Kidney (tissue), 14 donors: ENCODE results near the gene PLPPR1. TPM values are rescaled to one million over a fixed set of nuclear protein-coding genes. Genes with fewer than 3 reads are reported as not detected.

Experiments used
- DNase-seq, 5 donors: peaks; one replicate each; pipeline ENCODE4 v3.0.0-alpha.2; 2013 to 2020
- FAIRE-seq: peaks from 2 replicates; lab custom pipeline; 2012; peaks lifted over from hg19 to GRCh38; lab: Jason Lieb, UNC
- H3K27ac ChIP-seq, 2 donors: one replicate each; pipeline ENCODE4 v1.7.0; 2013; ENCODE audit warnings: low read depth in 2 of 2, low read length in 2 of 2, inconsistent platforms in 1 of 2
- H3K27me3 ChIP-seq: one replicate; pipeline ENCODE4 v1.7.1; 2013; ENCODE audit warnings: low read length, inconsistent platforms; ENCODE audit not compliant: control insufficient read depth, insufficient read depth
- H3K36me3 ChIP-seq, 3 donors: one replicate each; pipeline versions ENCODE4 v1.7.0 to v1.7.1; 2013; ENCODE audit warnings: low read length in 3 of 3, control low read depth in 1 of 3, inconsistent platforms in 1 of 3; ENCODE audit not compliant: insufficient read depth in 3 of 3, control insufficient read depth in 2 of 3
- H3K4me1 ChIP-seq, 3 donors: one replicate each; pipeline versions ENCODE4 v1.7.0 to v1.7.1; 2013; ENCODE audit warnings: low read length in 3 of 3, inconsistent platforms in 1 of 3, low read depth in 1 of 3; ENCODE audit not compliant: control insufficient read depth in 2 of 3, insufficient read depth in 2 of 3
- H3K4me3 ChIP-seq, 3 donors: one replicate each; pipeline versions ENCODE4 v1.7.0 to v1.8.1; 2013; ENCODE audit warnings: low read length in 3 of 3, control low read depth in 1 of 3, inconsistent platforms in 1 of 3
- H3K9ac ChIP-seq, 3 donors: one replicate each; pipeline versions ENCODE4 v1.7.0 to v1.7.1; 2013; ENCODE audit warnings: low read length in 3 of 3, control low read depth in 1 of 3, inconsistent platforms in 1 of 3
- H3K9me3 ChIP-seq, 3 donors: one replicate each; pipeline versions ENCODE4 v1.7.0 to v1.7.1; 2013; ENCODE audit warnings: low read length in 3 of 3, control low read depth in 1 of 3, inconsistent platforms in 1 of 3; ENCODE audit not compliant: control insufficient read depth in 2 of 3, insufficient read depth in 1 of 3
- intact Hi-C: fragments of 100-400 bp; cut with DNase I; formaldehyde crosslinking; loops from one replicate; pipeline ENCODE4 v1.11.1; 2022
- polyA plus RNA-seq: library from polyadenylated mRNA; stranded (reverse); fragments of 350-450 nt; fragmentation: Illumina TruSeq; extraction: RNeasy Lipid Tissue Mini Kit (QIAGEN cat#74804); gene quantifications from one replicate; pipeline ENCODE4 v1.2.3, GENCODE V29; 2014; ENCODE audit warnings: low read depth, low replicate concordance; ENCODE audit not compliant: insufficient read depth
- total RNA-seq: library from RNA; stranded (reverse); fragmentation: NEBNext Ultra II Directional; extraction: Animal tissue kit (Norgen Biotek cat#: 25700); gene quantifications from one replicate; pipeline ENCODE4 v1.2.1, GENCODE V29; 2021
- TF ChIP-seq, protein P1 (sequence below): IDR thresholded peaks from 3 replicates; pipeline ENCODE4 v1.5.1; 2012; ENCODE audit warnings: mild to moderate bottlenecking, moderate library complexity, borderline replicate concordance; ENCODE audit not compliant: insufficient read depth; ENCODE audit errors: extremely low read depth
- donor health status: control.
- donor health status: control.
- donor health status: control.
- donor health status: control.
- donor health status: control.
- donor health status: DM: yes; HTN: yes; CAD: no.
- donor health status: Normal renal cell carcinoma (clear cell type).

The PLPPR1 gene
- total and polyA plus RNA-seq, 2 donors from 2014 or later, result 0.98 to 21.6 TPM

DNA sequence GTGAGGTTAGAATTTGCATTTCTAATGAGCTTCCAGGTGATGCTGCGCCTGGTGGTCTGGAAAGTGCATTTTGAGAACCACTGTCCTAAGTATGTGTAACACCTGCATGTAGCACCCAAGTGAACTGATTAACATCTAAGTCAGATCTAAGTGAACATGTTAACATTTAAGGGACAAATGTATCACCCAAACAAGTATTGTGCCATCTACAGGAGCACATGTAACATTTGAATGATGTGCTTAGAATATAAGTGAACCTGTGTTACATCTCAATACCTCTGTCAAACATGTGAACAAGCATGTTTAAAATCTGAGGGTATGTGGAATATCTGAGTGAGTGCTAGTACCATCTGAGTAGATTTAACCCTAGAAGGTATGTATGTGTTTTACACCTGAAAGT lies 68.7 kb downstream of the PLPPR1 start:
- intact Hi-C loops, result no loop called here
- no peak overlapping the region for H3K4me3 ChIP-seq

DNA sequence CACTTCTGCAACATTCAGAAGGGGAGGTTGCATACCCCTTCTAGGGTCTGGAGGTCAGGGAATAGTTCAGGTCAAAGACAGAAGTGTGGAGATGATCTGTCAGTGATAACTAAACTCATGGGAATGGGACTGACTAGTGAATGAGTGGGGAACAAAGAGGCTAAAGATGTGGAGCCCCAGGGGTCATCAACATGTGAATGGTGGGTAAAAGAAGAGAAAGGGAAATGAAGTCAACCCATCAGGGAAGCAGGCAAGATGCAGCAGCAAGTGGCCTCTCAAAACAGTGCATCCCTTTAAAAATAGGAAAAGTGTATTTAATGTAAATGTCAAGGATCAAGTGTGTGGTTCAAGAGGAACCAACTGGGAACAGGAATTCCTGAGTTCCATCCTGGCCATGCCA lies 69.9 kb downstream of the PLPPR1 start:
- FAIRE-seq, result no peak
- H3K27me3 ChIP-seq, result no peaks in the 10 kb centered on the region

More for the DNA sequence above, 68.7 kb downstream of the PLPPR1 start:
- Histone ChIP-seq H3K9me3 (no peaks in the 10 kb centered on the region), H3K4me1 (no peaks in the 10 kb centered on the region), H3K9ac (no peak overlapping the region), H3K27me3 (no peaks in the 10 kb centered on the region), H3K27ac (no peak overlapping the region), H3K36me3 (no peaks in the 10 kb centered on the region)
- FAIRE-seq, result no peak
- no peak for DNase-seq
- TF ChIP-seq, protein P1, sequence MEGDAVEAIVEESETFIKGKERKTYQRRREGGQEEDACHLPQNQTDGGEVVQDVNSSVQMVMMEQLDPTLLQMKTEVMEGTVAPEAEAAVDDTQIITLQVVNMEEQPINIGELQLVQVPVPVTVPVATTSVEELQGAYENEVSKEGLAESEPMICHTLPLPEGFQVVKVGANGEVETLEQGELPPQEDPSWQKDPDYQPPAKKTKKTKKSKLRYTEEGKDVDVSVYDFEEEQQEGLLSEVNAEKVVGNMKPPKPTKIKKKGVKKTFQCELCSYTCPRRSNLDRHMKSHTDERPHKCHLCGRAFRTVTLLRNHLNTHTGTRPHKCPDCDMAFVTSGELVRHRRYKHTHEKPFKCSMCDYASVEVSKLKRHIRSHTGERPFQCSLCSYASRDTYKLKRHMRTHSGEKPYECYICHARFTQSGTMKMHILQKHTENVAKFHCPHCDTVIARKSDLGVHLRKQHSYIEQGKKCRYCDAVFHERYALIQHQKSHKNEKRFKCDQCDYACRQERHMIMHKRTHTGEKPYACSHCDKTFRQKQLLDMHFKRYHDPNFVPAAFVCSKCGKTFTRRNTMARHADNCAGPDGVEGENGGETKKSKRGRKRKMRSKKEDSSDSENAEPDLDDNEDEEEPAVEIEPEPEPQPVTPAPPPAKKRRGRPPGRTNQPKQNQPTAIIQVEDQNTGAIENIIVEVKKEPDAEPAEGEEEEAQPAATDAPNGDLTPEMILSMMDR, result no peak

DNA sequence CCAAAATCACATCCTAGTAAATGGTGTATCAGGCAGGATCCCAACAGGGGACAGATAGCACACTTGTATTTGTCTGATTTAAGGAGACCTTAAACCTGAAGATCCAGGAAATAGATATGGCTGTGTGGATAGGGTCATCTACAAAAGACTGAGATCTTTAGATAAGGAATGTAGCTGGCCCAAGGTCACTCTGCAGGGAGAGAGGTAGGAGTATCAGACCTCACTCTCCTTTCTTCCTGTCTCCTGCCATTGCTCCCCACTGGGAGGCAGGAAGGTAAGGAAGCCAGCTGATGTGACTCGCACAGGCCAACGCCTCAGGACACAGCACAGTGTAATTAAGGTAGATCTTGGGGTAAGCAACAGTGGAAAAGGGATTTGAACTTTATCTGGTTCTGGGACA lies 85.8 kb downstream of the PLPPR1 start:
- Histone ChIP-seq H3K27me3 (no peaks in the 10 kb centered on the region), H3K9me3 (no peaks in the 10 kb centered on the region), H3K4me3 (no peak overlapping the region), H3K36me3 (no peaks in the 10 kb centered on the region), H3K27ac (no peak overlapping the region), H3K9ac (no peak overlapping the region), H3K4me1 (no peaks in the 10 kb centered on the region)
- intact Hi-C loops, result no loop called here
- TF ChIP-seq, protein P1, result no peak
- DNase-seq (no peak), FAIRE-seq (no peak)

More for the DNA sequence above, 69.9 kb downstream of the PLPPR1 start:
- intact Hi-C loops, result no loop called here
- H3K4me1 ChIP-seq, result no peaks in the 10 kb centered on the region
- no peak for DNase-seq
- no peaks in the 10 kb centered on the region for H3K9me3 ChIP-seq
- TF ChIP-seq, protein P1, result no peak
- H3K27ac ChIP-seq, result no peak overlapping the region
- no peaks in the 10 kb centered on the region for H3K36me3 ChIP-seq
- H3K9ac ChIP-seq, result no peak overlapping the region
- H3K4me3 ChIP-seq, result no peak overlapping the region

DNA sequence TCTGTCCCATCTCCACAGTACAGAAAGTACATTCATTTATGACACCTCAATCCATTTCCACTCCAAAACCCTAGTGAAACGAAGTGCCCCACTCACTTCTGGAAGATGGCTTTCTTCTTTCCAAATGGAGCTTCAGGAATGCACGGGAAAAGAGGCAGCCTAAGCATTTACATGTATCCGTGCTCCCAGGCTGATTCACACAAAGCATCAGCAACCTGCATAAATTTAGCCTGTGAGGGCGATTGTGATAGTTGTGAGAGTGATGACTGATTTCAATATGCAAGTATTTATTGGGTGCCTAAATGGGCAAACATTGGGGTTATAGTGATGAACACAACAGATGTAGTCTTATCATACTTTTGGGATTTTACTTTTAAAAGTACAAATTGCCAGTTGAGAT lies 86.6 kb downstream of the PLPPR1 start:
- DNase-seq, result no peak
- Histone ChIP-seq H3K36me3 (no peaks in the 10 kb centered on the region), H3K27me3 (no peaks in the 10 kb centered on the region), H3K27ac (no peak overlapping the region), H3K4me1 (no peaks in the 10 kb centered on the region), H3K4me3 (no peak overlapping the region), H3K9ac (no peak overlapping the region), H3K9me3 (no peaks in the 10 kb centered on the region)
- no peak for FAIRE-seq
- TF ChIP-seq, protein P1, result no peak
- intact Hi-C loops, result no loop called here
